GM19025 (cell line): ENCODE data around the gene PARD3B.
"Not testable (repeated sequence)": the region's sequence is repeated elsewhere in the genome, so short reads cannot be mapped to it uniquely, and the experiment has no call there.

Experiments
- ATAC-seq: cut with Tn5 transposase; IDR thresholded peaks from one replicate; pipeline ENCODE4 v1.9.1; 2021; ENCODE audit warnings: mild to moderate bottlenecking, low read depth, moderate library complexity; ENCODE audit not compliant: unreplicated experiment

Gene PARD3B

DNA sequence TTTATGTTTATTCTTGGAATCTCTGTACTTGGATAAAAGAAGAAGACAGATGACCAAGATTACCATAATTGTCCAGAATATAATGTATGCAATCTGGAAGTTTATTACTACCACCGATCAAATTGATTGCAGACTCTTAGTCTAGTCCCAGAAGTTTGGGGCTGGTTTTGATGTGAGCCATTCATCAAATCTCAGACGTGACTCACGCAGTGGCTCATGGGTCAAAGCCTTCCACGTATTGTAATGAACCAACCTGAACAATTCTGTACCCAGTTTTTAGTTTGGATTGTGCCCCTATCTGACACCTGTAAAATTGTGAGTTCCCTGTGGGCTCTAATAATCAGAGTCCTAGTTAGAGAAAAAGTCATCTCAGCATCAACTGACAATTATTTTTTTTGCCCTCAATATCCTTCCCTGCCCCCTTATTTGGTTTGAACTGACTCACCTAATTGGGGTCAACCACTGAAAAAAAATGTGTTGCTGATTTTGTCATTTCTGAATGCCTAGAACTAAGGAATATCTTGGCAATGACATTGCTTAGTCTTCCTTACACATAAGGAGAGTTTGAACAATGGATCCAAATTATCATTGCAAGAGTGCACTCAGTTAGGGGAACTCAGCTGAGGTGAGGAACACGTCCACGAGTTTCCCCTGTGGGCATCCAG lies 917.5 kb downstream of the PARD3B start:
- ATAC-seq, result no peak

GRCh38 chr2:205463466-205464025 lies 918.3 kb downstream of the PARD3B start:
- ATAC-seq, result no peak

- ATAC-seq, result no peak
Measured at GRCh38 chr2:205464681-205465080, 919.4 kb downstream of the PARD3B start.

GRCh38 chr2:205465791-205466190 lies 920.5 kb downstream of the PARD3B start:
- no peak for ATAC-seq

DNA sequence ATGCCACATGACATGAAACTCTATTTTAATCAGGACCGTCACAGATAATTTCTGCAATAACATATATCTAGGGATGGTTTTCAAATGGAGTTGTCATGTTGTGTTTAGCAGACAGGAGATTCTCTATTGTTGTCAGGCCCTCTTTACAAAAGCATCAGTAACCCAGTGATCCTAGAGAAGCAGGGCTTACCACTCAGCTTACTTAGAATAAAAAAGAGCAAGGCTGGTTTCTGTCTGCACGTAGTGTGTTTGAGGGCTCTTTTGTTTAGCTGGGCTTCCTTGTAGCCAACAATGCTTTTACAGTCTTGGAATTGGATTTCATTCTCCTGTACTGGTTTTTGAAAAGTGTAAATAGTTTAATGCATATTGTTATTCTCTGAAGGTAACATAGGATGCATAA lies 926.5 kb downstream of the PARD3B start:
- ATAC-seq, result no peak

- ATAC-seq, result no peak
Measured at GRCh38 chr2:205473791-205474190, 928.5 kb downstream of the PARD3B start.

GRCh38 chr2:205474741-205475415 lies 929.6 kb downstream of the PARD3B start:
- no peak for ATAC-seq

DNA sequence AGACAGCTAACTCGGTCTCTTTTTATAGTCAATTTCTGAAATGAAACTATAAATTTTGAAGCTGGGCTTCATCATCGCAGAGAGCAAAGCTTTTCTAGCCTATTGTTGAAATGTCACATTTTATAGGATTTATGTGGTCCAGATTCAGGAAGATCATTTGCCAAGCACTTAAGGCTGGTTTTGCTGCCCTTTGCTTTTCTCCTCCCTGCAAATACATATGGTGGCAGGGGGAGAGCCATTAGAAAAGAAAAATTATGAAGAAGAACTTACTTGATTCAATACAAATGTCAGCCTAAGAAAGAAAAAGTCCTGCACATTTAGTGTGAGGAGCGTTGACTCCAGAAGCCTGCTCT lies 930.1 kb downstream of the PARD3B start:
- no peak for ATAC-seq

DNA sequence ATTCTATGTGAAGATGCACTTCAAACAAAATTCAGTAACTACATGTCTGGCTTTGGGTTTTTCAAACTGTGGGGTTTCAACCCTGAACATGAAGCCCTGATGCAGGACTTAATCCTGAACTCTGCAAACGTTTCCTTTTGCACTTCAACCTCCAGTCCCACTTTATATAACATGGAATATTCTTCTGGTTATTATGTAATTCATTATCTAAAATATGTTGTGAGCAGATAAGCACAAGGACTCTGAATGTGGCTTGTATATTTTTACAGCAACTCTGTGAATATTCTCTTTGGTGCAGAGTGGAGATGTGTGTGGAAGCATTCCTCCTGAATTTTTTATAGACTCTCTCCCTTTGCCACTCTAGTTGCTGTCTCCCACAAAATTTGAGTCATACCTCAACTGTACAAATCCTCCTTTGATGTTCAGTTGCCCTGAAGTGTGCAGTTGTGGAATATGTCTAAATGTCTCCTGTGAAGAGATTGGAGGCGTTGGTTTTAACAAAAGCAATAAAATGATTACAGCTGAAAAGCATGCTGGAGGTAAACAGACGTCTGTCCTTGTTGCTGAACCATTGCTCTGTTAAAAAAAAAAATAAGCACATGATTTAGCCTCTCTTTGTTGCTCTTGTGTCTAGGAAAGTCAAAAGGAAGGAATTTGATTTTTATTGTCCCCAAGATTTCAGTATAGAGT lies 931.9 kb downstream of the PARD3B start:
- ATAC-seq, result no peak

DNA sequence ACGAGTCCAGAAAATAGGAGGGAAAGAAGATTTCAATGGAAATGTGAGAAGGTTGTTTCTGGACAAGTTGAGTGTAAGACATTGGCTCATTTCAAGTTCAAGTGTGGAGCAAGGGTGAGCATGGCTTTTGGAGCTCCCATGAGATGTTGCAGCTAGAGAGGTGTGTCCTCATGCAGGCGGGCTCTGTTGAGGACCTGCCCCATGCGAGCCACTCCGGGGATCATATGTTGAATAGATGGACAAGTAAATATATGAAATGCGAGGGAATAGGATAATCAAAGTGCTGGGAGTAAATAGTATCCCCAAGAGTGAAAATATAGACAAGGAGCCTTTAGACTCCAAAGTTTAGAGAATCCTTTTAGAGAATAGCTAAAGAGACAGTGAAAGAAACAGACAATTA lies 936.6 kb downstream of the PARD3B start:
- ATAC-seq, result no peak

- ATAC-seq, result no peak
Measured at GRCh38 chr2:205482399-205483081, 937.3 kb downstream of the PARD3B start.

- no peak for ATAC-seq
Measured at GRCh38 chr2:205483095-205483494, 937.8 kb downstream of the PARD3B start.

- no peak for ATAC-seq
Measured at GRCh38 chr2:205484215-205484614, 938.9 kb downstream of the PARD3B start.

- ATAC-seq, result no peak
Measured at GRCh38 chr2:205484764-205485163, 939.5 kb downstream of the PARD3B start.

DNA sequence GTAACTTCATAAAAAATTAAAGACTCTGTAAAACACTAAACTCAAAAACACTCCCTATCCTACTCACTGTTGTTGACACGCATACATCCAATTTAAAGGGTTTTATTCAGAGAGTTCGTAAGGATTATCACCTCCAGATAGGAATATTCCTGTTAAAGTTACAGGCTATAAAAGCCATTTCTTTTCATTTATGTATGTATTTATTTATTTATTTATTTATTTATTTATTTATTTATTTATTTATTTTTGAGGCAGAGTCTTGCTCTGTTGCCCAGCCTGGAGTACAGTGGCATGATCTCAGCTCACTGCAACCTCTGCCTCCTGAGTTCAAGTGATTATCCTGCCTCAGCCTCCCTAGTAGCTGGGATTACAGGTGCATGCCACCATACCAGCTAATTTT lies 948.3 kb downstream of the PARD3B start:
- not testable (repeated sequence) for ATAC-seq

GRCh38 chr2:205494537-205495235 lies 949.4 kb downstream of the PARD3B start:
- ATAC-seq, result no peak

DNA sequence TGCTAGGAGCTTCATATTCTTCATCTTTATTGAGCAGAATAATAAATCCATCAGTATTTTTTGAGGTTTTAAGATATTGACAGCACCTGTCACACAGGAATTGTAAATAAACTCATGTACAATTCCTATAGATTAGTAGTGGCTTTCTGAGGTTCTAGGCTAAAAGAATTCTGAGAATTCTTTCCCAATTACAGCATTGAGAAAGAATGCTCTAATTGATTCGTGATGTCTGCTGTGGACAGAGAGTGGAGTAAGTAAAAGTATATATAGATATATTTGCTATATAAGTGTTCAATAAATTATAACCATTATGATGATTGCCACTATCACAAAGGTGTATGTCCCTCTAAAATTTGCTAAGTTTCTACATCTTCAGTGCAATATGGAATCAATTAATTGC lies 950.5 kb downstream of the PARD3B start:
- no peak for ATAC-seq

GRCh38 chr2:205496370-205496769 lies 951.1 kb downstream of the PARD3B start:
- ATAC-seq, result no peak

DNA sequence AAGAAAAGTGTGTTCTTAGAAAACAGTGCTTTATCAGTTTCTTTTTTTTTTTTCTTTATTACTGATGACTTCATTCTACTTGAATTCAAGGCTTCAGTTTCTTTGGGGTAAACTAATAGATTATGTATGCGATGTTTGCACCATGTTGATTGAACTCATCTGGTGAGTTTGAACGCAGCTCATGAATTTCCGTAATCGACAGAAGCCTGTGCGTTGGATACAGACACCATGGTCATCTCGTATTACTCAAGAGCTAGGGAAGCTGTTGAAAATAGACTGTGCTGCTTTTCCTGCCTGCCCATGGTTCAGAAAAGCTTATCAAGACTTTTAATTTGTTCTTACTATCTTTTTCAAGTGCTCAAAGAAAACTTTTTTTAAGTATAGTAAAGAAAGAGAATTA lies 951.5 kb downstream of the PARD3B start:
- no peak for ATAC-seq

- ATAC-seq, result no peak
Measured at GRCh38 chr2:205499006-205499405, 953.7 kb downstream of the PARD3B start.
